ENCODE data around the gene RWDD1. TPM values are rescaled to one million over a fixed set of nuclear protein-coding genes. Genes with fewer than 3 reads are reported as not detected.
A peak's percentile ranks its signal among the peaks of the same experiment; 100 is the strongest.

RWDD1 gene, protein sequence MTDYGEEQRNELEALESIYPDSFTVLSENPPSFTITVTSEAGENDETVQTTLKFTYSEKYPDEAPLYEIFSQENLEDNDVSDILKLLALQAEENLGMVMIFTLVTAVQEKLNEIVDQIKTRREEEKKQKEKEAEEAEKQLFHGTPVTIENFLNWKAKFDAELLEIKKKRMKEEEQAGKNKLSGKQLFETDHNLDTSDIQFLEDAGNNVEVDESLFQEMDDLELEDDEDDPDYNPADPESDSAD
- total RNA-seq, result 15.2 TPM

DNA sequence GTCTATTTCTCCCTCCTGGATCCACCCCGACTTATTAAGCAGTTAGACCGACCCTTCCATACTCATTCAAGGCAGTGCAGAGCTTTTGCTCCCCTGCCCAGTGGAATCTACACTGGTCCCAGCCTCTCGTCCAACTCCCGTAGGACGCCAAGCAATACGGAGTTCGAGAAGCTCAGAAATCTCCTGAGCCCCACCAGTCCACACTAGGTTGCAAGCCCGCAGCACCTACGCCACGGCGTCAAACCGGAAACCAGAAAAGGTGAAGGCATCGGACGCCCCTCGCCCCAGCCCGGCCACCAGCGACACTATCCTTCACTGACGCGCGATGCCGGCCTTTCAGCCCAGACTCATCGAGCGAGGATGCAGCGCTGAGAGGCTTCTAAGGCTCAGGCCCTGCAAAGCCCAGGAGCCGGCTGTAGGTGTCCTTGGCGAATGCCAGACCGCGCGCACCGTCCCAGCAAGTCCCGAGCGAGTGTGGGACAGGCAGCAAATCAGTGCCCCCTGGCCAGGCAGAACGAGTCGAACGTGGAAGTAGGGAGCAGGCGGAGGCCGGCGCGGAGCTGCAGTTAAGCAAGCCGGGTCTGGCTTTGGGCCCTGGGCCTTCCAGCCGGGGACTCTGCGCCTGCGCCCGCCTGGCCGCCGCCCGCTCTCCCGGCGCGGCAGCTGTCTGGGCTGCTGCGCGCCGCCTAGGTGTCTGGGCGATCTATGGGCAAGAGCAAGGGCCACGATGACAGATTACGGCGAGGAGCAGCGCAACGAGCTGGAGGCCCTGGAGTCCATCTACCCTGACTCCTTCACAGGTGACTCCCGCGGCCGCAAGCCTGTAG is at the start of gene RWDD1:
Gene RWDD1 (plus strand): TSS at position 649 of the 827 bp plus-strand sequence. CDS start 79 bp downstream, at position 728.
- peak; percentile 97 for ATAC-seq
- peak; percentile 100 for DNase-seq (ENCODE audit: low spot score)

- ATAC-seq (no peak), DNase-seq (ENCODE audit: low spot score) (no peak)
Observed at GRCh38 chr6:116522896-116523295, 48.4 kb upstream of the RWDD1 start.

DNA sequence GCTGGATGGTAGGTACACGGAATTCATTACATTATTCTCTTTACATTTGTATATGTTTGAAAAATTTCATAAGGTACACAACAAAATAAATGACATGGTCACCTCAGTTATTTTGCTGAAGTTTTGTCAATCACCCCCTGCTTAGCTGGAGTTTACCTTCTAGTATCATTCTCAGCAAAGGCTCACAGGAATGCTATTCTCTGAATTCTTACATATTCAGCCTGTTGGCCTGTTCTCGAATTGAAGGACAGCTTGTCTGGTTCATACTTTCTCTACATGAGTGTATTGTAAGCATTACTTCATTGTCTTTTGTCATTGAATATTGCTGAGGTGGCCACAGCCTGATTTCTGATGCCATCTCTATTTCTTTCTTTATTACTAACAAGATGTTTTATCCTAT is 47.1 kb upstream of the RWDD1 start:
- DNase-seq (ENCODE audit: low spot score) (no peak), ATAC-seq (no peak)

DNA sequence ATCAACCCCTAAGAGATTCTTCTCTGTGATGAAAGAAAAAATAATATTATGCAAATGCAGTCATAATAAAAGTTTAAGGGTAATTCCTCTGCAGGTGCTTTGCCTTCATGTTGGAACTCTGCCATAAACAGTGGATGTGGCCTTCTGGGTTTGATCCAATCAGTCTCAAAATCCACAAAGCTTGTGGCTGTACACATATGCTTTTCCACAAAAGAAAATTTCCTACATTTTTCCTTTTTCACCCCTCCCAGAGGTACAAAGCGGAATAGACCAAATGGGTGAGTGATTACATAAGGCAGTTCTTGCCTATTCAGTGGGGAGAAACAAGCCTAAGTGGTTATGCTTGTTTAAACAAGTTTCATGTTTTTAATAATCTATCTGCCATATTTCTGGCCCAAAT is 43.2 kb upstream of the RWDD1 start:
- no peak for DNase-seq (ENCODE audit: low spot score)

GRCh38 chr6:116528780-116529179 is 42.5 kb upstream of the RWDD1 start:
- DNase-seq (ENCODE audit: low spot score) (no peak), ATAC-seq (no peak)

More for the DNA sequence above, 43.2 kb upstream of the RWDD1 start:
- ATAC-seq, result no peak

- DNase-seq (ENCODE audit: low spot score), result no peak
- ATAC-seq, result no peak
Observed at GRCh38 chr6:116529466-116530290, 41.6 kb upstream of the RWDD1 start.

DNA sequence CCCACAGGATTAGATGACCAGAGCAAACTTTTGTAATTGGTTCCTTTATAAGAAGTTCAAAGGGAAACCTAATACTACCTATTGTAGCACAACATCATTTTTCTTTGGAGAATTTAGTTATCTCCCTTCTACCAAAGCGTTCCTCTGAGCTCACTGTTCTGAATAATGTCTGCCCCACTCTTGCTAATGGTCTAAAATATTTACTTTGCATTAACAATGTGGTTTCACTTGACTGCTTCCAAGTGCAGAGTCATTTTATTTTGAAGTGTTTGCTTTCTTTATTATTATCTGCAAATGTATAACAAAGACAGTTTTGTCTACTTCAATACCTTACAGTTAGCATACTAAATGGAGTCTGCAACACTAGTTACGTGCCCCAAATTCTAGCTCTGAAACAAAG is 40.9 kb upstream of the RWDD1 start:
- no peak for DNase-seq (ENCODE audit: low spot score)
- no peak for ATAC-seq

DNA sequence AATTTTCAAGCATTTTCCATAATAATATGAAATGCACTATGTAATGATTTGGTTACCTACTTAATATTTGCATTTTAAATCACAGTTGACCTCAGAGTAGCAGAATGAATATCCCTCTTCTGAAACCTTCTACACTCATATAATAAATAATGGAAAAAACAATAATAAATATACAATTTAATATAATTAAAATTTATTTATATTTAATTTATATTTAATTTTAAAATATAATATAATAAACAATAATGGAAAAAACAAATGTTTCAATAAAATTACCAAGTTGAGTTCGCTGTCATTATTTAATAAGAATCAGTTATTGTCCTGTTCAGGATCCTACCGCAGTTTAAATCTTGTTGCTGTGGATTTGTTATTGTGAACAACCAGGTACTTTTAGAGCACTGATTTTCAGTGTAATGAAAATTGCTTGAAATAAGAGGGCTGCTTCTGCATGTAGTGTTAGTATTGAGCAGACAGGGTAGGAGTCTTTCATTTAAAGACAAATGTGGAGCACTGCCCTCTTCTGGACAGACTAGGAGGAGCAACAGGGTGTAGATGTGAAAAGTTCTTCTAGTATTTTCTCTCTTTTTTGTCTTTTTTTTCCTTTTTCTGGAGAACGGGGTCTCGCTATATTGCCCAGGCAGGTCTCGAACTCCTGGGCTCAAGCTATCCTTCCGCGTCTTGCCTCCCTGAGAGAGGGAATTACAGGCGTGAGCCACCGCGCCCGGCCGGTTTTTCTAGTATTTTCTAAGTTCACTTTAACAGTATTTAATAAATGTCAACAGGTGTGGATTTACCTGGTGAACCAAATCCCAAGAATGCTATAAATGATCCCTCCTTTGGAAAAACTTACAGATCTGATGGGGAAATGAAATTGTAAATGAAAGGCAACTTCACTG is 39.4 kb upstream of the RWDD1 start:
- ATAC-seq (peak; percentile 92), DNase-seq (ENCODE audit: low spot score) (peak; percentile 46)

GRCh38 chr6:116533233-116533957 is 37.9 kb upstream of the RWDD1 start:
- ATAC-seq (no peak), DNase-seq (ENCODE audit: low spot score) (no peak)

- no peak for ATAC-seq
- DNase-seq (ENCODE audit: low spot score), result no peak
Observed at GRCh38 chr6:116535109-116535508, 36.2 kb upstream of the RWDD1 start.

DNA sequence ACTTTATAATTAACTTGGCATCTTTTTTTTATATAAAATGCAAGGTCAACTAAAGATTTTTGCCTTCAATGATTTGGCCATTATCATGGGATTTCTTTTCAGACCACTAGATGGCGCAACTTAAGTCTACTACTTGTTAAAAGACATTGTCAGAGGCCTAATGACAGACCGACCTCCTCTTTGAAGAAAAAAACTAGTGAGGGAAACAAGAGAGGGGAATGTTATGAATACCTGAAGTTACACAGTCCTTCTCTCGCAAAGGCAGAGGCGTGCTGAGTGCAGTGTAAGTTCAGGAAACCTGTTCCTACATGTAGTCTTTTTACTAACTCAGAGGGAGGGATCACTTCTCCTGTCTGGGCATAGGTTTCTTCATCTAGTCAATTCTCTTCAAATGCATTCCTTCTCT is 35.1 kb upstream of the RWDD1 start:
- ATAC-seq, result peak; percentile 89
- no peak for DNase-seq (ENCODE audit: low spot score)

DNA sequence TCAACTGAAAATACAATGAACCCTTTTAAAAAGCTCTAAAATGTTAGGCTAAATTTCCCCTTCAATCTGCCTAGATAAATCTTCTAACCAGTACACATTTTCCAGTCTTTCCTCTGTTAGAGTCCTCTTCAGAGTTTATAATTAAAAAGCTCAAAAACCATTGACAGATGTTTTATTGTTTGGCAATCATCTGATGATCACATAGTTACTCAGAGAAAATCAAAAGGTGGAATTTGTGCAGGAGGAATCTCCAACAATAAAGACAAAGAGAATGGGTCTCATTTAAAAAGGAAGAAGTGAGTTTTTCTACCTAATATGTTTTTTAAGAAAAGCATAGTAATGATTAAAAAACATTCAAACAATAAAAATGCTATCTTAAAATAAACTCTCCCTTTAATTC is 28.9 kb upstream of the RWDD1 start:
- ATAC-seq, result no peak
- no peak for DNase-seq (ENCODE audit: low spot score)

- ATAC-seq, result no peak
Observed at GRCh38 chr6:116543149-116543548, 28.2 kb upstream of the RWDD1 start.

GRCh38 chr6:116545651-116546050 is 25.7 kb upstream of the RWDD1 start, which contains the start of gene TRAPPC3L:
TRAPPC3L (minus strand) TSS chr6:116545684; CDS start chr6:116545514, 170 bp downstream.
- ATAC-seq, result no peak

More at GRCh38 chr6:116543149-116543548, 28.2 kb upstream of the RWDD1 start:
- DNase-seq (ENCODE audit: low spot score), result no peak

DNA sequence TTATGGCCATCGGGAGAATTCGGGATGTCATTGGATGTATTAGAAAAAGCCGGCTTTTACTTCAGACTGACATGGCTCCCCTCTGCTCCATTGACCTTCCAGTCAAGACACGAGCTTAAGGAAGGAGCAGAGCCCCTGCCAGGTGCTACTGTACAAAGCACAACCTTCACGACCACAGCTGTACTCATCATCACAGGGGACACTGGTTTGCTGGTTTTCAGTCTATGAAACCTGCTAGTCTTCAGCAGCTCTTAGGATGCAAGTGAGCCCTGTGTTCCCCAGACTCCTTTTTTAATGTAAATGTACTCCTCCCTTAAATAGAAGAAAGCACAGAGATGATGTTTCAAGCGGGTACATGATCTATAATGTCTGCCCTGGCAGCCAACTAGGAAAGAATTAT is 23.9 kb upstream of the RWDD1 start:
- no peak for DNase-seq (ENCODE audit: low spot score)
- no peak for ATAC-seq

More at GRCh38 chr6:116545651-116546050, 25.7 kb upstream of the RWDD1 start, which contains the start of gene TRAPPC3L:
- no peak for DNase-seq (ENCODE audit: low spot score)

GRCh38 chr6:116550796-116551195 is 20.5 kb upstream of the RWDD1 start:
- DNase-seq (ENCODE audit: low spot score) (no peak), ATAC-seq (peak; percentile 87)

DNA sequence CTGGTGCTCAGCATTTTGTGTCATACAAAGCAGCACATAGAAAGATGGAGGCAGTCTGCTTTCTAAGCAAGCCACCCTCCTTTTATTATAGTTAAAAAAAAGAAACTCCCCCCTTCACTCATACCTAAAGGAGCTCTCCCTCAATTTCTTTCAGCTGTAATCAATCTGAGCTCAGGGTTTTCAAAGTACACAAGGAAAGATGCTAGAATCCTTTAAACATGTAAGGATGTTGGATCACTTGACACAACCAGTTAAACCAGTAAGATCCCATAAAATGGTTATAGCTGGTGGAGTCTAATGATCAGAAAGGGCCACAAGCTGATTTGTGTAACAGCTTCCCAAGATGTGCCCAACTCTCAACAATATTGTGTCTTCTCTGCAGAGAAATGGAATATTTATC is 17.9 kb upstream of the RWDD1 start, which contains the start of gene CALHM4:
Gene CALHM4 (plus strand): TSS at position 301 of the 400 bp plus-strand sequence. CDS start 43 bp downstream, at position 344.
- no peak for ATAC-seq
- no peak for DNase-seq (ENCODE audit: low spot score)

- DNase-seq (ENCODE audit: low spot score) (no peak), ATAC-seq (no peak)
Observed at GRCh38 chr6:116556065-116556464, 15.2 kb upstream of the RWDD1 start.

- DNase-seq (ENCODE audit: low spot score), result no peak
- ATAC-seq, result no peak
Observed at GRCh38 chr6:116556814-116557415, 14.4 kb upstream of the RWDD1 start.
